NCI-H2029 treated with DMSO at 0.1 percent for 48 hours (cell line): ENCODE data around the gene KRTAP21-3.
"Not testable (repeated sequence)": the region's sequence is repeated elsewhere in the genome, so short reads cannot be mapped to it uniquely, and the experiment has no call there.

Experiments used
- DNase-seq: peaks from one replicate; lab custom pipeline; 2025; lab: John Stamatoyannopoulos, UW

Gene KRTAP21-3

GRCh38 chr21:30718239-30718909, at the start of gene KRTAP21-3:
Gene KRTAP21-3 (minus strand): TSS chr21:30718777. CDS start chr21:30718759, 18 bp downstream.
- DNase-seq: no peak

- DNase-seq: no peak
These were observed 42.2 kb upstream of the KRTAP21-3 start for GRCh38 chr21:30760776-30761175.

GRCh38 chr21:30758306-30758705, 39.7 kb upstream of the KRTAP21-3 start:
- DNase-seq: no peak

GRCh38 chr21:30755328-30755727, 36.8 kb upstream of the KRTAP21-3 start, which contains the start of gene KRTAP21-1:
Gene KRTAP21-1 (minus strand): TSS chr21:30755428. CDS start chr21:30755378, 50 bp downstream.
- not testable (repeated sequence) for DNase-seq

GRCh38 chr21:30747159-30747558, 28.6 kb upstream of the KRTAP21-3 start, which contains the start of gene KRTAP21-2:
Gene KRTAP21-2 (minus strand): TSS chr21:30747259. CDS start chr21:30747202, 57 bp downstream.
- no peak for DNase-seq

GRCh38 chr21:30740462-30740861, 21.9 kb upstream of the KRTAP21-3 start:
- DNase-seq: no peak

- no peak for DNase-seq
These were observed 14.4 kb upstream of the KRTAP21-3 start for GRCh38 chr21:30733026-30733425.

- no peak for DNase-seq
These were observed 8.1 kb upstream of the KRTAP21-3 start for GRCh38 chr21:30726726-30727125.

GRCh38 chr21:30719401-30719800, 824 bp upstream of the KRTAP21-3 start:
- DNase-seq: no peak

GRCh38 chr21:30717105-30717504, 1.5 kb downstream of the KRTAP21-3 start:
- DNase-seq: no peak

GRCh38 chr21:30714946-30715345, 3.6 kb downstream of the KRTAP21-3 start:
- no peak for DNase-seq

GRCh38 chr21:30714456-30714855, 4.1 kb downstream of the KRTAP21-3 start:
- DNase-seq: no peak

GRCh38 chr21:30713766-30714165, 4.8 kb downstream of the KRTAP21-3 start:
- no peak for DNase-seq

- no peak for DNase-seq
These were observed 8.1 kb downstream of the KRTAP21-3 start for GRCh38 chr21:30710499-30710898.

- DNase-seq: no peak
These were observed 11.2 kb downstream of the KRTAP21-3 start for GRCh38 chr21:30707409-30707808.

- no peak for DNase-seq
These were observed 22.6 kb downstream of the KRTAP21-3 start for GRCh38 chr21:30695956-30696355.

GRCh38 chr21:30689822-30690221, 28.8 kb downstream of the KRTAP21-3 start:
- DNase-seq: no peak

- DNase-seq: no peak
These were observed 34.1 kb downstream of the KRTAP21-3 start for GRCh38 chr21:30684506-30684905.

- DNase-seq: no peak
These were observed 38.0 kb downstream of the KRTAP21-3 start for GRCh38 chr21:30680586-30680985.

- no peak for DNase-seq
These were observed 41.8 kb downstream of the KRTAP21-3 start for GRCh38 chr21:30676737-30677136.

- DNase-seq: no peak
These were observed 44.3 kb downstream of the KRTAP21-3 start for GRCh38 chr21:30674312-30674711.

- DNase-seq: no peak
These were observed 45.5 kb downstream of the KRTAP21-3 start for GRCh38 chr21:30672985-30673650.

- no peak for DNase-seq
These were observed 49.8 kb downstream of the KRTAP21-3 start for GRCh38 chr21:30668776-30669175.
